Body of pancreas (tissue), 4 donors: ENCODE measurements around the gene CNGB1.

Experiments
- POLR2A ChIP-seq, 3 donors: fragments of 450-650 bp; IDR thresholded peaks; one replicate each; pipeline ENCODE4 v1.6.1; 2016; ENCODE audit warnings: antibody characterized with exemption in 3 of 3, mild to moderate bottlenecking in 2 of 3
- TF ChIP-seq, protein P1 (sequence below), 7 experiments: fragments of 450-650 bp in 4 of 7; fragments of 200-600 bp in 3 of 7; sonication (generic) in 3 of 7; IDR thresholded peaks; one replicate each; pipeline ENCODE4 v1.5.1; 2016 to 2019; ENCODE audit warnings: antibody characterized with exemption in 7 of 7

DNA sequence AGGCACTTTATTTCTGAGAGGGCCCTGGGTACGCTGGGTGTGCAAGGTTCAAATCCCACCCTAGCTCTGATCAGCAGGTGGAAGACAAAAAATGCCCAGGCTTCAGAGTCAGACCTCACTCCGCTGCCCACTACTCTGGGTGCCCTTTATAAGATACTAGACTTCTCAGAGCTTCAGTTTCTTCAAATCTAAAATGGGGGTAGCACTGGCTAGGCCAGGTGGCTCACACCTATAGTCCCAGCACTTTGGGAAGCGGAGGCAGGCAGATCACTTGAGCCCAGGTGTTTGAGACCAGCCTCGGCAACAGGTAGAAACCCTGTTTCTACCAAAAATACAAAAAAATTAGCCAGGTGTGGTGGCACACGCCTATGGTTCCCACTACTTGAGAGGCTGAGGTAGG, 32.0 kb upstream of the CNGB1 start:
- TF ChIP-seq POLR2A (IDR thresholded peaks at IDR 0.05) = no peak
- TF ChIP-seq, protein P1, sequence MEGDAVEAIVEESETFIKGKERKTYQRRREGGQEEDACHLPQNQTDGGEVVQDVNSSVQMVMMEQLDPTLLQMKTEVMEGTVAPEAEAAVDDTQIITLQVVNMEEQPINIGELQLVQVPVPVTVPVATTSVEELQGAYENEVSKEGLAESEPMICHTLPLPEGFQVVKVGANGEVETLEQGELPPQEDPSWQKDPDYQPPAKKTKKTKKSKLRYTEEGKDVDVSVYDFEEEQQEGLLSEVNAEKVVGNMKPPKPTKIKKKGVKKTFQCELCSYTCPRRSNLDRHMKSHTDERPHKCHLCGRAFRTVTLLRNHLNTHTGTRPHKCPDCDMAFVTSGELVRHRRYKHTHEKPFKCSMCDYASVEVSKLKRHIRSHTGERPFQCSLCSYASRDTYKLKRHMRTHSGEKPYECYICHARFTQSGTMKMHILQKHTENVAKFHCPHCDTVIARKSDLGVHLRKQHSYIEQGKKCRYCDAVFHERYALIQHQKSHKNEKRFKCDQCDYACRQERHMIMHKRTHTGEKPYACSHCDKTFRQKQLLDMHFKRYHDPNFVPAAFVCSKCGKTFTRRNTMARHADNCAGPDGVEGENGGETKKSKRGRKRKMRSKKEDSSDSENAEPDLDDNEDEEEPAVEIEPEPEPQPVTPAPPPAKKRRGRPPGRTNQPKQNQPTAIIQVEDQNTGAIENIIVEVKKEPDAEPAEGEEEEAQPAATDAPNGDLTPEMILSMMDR (IDR thresholded peaks at IDR 0.05) = no peak
